Adrenal gland (tissue), 5 donors: ENCODE results near the gene CELF5.

Experiments
- CTCF ChIP-seq, 6 experiments: fragments of 450-650 bp in 4 of 6; fragments of 200-600 bp in 2 of 6; sonication (generic) in 1 of 6; IDR thresholded peaks; 1 replicate in 5 of 6; 2 replicates in 1 of 6; pipeline versions ENCODE4 v1.5.1 to v1.8.0; 2016 to 2021; ENCODE audit warnings: antibody characterized with exemption in 6 of 6, mild to moderate bottlenecking in 2 of 6, moderate library complexity in 1 of 6
- POLR2A ChIP-seq, 2 donors: fragments of 450-650 bp; IDR thresholded peaks; one replicate each; pipeline ENCODE4 v1.6.1; 2017; ENCODE audit warnings: antibody characterized with exemption in 2 of 2, mild to moderate bottlenecking in 2 of 2, moderate library complexity in 1 of 2
- donor health status: DM: no; HTN: no; CAD: no.

DNA sequence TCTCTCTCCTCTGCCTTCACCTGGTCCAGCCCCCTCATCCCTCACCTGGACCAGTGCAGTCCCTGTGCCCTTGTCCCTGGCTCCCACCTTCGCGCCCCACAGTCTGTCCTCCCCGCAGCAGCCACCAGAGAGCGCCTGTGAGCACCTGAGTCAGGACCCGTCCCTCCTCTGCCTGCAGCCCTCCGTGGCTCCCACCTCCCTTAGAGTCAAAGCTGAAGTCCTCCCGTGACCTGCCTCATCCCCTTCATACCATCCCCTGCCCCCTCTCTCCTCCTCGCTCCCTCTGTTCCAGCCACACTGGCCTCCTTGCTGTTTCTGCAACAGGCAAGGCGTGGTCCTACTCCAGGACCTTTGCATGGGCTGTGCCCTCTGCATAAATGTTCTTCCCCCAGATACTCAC is 10.3 kb downstream of the CELF5 start:
- TF ChIP-seq CTCF (IDR thresholded peaks at IDR 0.05) (no peak), POLR2A (IDR thresholded peaks at IDR 0.05) (no peak)
